Spleen (tissue), 7 donors: ENCODE data around the gene KIF3A.

ENCODE experiments used
- POLR2A ChIP-seq, 3 donors: fragments of 450-650 bp; IDR thresholded peaks; one replicate each; pipeline ENCODE4 v1.5.1; 2017; ENCODE audit warnings: antibody characterized with exemption in 3 of 3, mild to moderate bottlenecking in 1 of 3
- POLR2AphosphoS5 ChIP-seq, 3 donors: sonication (generic); formaldehyde crosslinking; IDR thresholded peaks; one replicate each; pipeline ENCODE4 v1.5.1; 2017; ENCODE audit warnings: antibody characterized with exemption in 3 of 3
- TF ChIP-seq, protein P1 (sequence below), 11 experiments: fragments of 200-600 bp in 7 of 11; fragments of 450-650 bp in 4 of 11; sonication (generic) in 4 of 11; IDR thresholded peaks in 8 of 11; conservative IDR thresholded peaks in 3 of 11; 1 replicate in 7 of 11; 2 replicates in 4 of 11; pipeline versions ENCODE4 v1.4.0 to v1.8.0; 2016 to 2021; ENCODE audit warnings: antibody characterized with exemption in 11 of 11, inconsistent platforms in 4 of 11, mild to moderate bottlenecking in 1 of 11
- donor health status: DM: no; HTN: no; CAD: no; lungs with moderate emphysema.
- donor health status: DM: no; HTN: no; CAD: no.
- donor health status: DM: no; HTN: no; CAD: no.

- TF ChIP-seq POLR2AphosphoS5 (IDR thresholded peaks at IDR 0.05): peak in 1 of 3 donors; percentile 39
- TF ChIP-seq, protein P1, sequence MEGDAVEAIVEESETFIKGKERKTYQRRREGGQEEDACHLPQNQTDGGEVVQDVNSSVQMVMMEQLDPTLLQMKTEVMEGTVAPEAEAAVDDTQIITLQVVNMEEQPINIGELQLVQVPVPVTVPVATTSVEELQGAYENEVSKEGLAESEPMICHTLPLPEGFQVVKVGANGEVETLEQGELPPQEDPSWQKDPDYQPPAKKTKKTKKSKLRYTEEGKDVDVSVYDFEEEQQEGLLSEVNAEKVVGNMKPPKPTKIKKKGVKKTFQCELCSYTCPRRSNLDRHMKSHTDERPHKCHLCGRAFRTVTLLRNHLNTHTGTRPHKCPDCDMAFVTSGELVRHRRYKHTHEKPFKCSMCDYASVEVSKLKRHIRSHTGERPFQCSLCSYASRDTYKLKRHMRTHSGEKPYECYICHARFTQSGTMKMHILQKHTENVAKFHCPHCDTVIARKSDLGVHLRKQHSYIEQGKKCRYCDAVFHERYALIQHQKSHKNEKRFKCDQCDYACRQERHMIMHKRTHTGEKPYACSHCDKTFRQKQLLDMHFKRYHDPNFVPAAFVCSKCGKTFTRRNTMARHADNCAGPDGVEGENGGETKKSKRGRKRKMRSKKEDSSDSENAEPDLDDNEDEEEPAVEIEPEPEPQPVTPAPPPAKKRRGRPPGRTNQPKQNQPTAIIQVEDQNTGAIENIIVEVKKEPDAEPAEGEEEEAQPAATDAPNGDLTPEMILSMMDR (IDR thresholded peaks at IDR 0.05 in 8 of 11, conservative IDR thresholded peaks at IDR 0.05 in 3 of 11): peak in 1 of 11 experiments; percentile 15
- no peak for TF ChIP-seq POLR2A (IDR thresholded peaks at IDR 0.05)
Observed at GRCh38 chr5:132655821-132656773, 81.2 kb downstream of the KIF3A start.
